GM12873 (cell line): ENCODE data around the gene MORC1.
A peak's percentile ranks its signal among the peaks of the same experiment; 100 is the strongest.

Experiments used
- TF ChIP-seq, protein P1 (sequence below): IDR thresholded peaks from 2 replicates; pipeline ENCODE4 v1.5.1; 2012; ENCODE audit warnings: low read depth, mild to moderate bottlenecking, moderate library complexity, low read length, control low read depth; ENCODE audit not compliant: insufficient read depth; ENCODE audit errors: missing control alignments

The MORC1 gene

DNA sequence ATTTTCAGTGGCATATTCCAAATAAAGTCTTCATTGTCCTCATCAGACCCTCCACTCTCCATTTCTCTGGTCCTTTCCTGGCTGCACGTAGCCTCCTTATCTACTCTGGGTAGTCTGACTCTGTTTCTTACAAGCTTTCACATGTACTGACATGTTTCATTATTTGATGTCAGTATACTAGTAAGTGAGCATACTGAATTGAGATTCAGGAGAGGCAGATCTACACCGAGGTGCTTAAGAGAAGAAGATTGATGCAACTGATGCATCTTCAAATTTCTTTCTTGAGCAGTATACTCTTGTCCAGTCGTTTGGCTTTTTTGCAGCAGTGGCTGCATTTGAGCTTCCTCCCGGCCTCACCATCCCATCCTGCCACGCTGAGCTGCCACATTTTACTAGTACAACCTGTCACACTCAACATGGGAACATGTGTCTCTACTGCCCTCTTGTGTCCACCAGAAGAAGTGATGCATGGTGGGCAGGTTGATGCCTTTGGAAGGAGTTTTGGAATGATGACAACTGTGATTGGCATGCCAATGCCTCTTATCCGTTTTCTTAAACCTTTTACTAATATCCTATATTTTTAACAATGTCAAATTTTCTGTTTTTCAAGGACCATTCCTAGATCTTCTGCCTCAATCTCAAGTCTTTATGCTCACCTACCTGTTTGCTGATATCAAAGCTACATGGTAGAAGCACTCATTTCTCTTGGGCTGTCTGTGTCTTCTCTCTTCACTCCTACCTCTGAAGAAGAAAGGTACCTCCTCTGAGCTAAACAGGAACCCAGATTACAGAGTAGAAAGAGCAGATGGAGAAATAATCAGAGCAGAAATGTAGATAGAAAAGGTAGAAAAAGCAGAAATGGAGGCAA lies 202.9 kb downstream of the MORC1 start:
- TF ChIP-seq, protein P1, sequence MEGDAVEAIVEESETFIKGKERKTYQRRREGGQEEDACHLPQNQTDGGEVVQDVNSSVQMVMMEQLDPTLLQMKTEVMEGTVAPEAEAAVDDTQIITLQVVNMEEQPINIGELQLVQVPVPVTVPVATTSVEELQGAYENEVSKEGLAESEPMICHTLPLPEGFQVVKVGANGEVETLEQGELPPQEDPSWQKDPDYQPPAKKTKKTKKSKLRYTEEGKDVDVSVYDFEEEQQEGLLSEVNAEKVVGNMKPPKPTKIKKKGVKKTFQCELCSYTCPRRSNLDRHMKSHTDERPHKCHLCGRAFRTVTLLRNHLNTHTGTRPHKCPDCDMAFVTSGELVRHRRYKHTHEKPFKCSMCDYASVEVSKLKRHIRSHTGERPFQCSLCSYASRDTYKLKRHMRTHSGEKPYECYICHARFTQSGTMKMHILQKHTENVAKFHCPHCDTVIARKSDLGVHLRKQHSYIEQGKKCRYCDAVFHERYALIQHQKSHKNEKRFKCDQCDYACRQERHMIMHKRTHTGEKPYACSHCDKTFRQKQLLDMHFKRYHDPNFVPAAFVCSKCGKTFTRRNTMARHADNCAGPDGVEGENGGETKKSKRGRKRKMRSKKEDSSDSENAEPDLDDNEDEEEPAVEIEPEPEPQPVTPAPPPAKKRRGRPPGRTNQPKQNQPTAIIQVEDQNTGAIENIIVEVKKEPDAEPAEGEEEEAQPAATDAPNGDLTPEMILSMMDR, result peak; percentile 93

DNA sequence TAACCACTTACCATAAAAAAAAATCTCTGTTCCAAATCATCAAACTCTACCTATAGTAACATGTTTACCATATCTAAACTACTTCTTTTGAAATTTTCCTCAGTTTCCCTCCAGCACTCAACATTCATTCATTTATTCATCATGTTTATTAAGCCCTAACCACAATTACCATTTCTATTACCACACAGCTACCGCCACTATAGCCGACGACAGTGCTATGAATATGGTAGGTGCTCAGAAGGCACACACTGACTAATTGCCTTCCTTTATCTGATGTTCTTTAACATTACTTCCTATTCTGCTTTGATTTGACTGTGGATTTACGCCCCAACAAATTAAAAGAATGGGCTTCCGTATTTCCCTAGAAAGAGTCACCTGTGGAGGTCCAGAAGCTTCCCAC lies 208.1 kb downstream of the MORC1 start:
- TF ChIP-seq, protein P1, result no peak
